HepG2 (cell line): ENCODE results near the gene U2AF1L4. TPM values are rescaled to one million over a fixed set of nuclear protein-coding genes. Genes with fewer than 3 reads are reported as not detected.

Experiments used
- ATF1 ChIP-seq: IDR thresholded peaks from 2 replicates; pipeline ENCODE4 v1.6.1; 2016; ENCODE audit warnings: mild to moderate bottlenecking, control low read depth
- BRD4 ChIP-seq: sonication (generic); formaldehyde crosslinking; IDR thresholded peaks from 2 replicates; pipeline ENCODE4 v1.4.0; 2020; ENCODE audit warnings: missing genetic modification reagents
- CCAR2 ChIP-seq: fragments of 200-400 bp; formaldehyde crosslinking; optimal IDR thresholded peaks from 2 replicates; pipeline ENCODE3; 2018; ENCODE audit warnings: low read depth, mild to moderate bottlenecking, low read length, moderate library complexity
- CERS6 ChIP-seq: sonication (generic); formaldehyde crosslinking; IDR thresholded peaks from 2 replicates; pipeline ENCODE4 v1.5.0; 2020; ENCODE audit warnings: missing genetic modification reagents
- FOSL1 ChIP-seq: sonication (generic); formaldehyde crosslinking; IDR thresholded peaks from 2 replicates; pipeline ENCODE4 v1.9.0; 2021; ENCODE audit warnings: missing genetic modification reagents, borderline replicate concordance
- GMEB2 ChIP-seq: IDR thresholded peaks from 2 replicates; pipeline ENCODE4 v1.6.1; 2016; ENCODE audit warnings: missing biosample characterization, missing genetic modification reagents, low read depth
- HMGA1 ChIP-seq: sonication (generic); formaldehyde crosslinking; conservative IDR thresholded peaks from 2 replicates; pipeline ENCODE4 v1.4.0; 2020; ENCODE audit warnings: missing genetic modification reagents
- HOXA9 ChIP-seq: sonication (generic); formaldehyde crosslinking; IDR thresholded peaks from 2 replicates; pipeline ENCODE4 v1.8.1; 2022; ENCODE audit warnings: missing genetic modification reagents, mild to moderate bottlenecking, moderate library complexity, borderline replicate concordance
- IRF2 ChIP-seq: IDR thresholded peaks from 2 replicates; pipeline ENCODE4 v1.6.1; 2018; ENCODE audit warnings: missing genetic modification reagents, missing compliant biosample characterization
- MTA3 ChIP-seq: sonication (generic); formaldehyde crosslinking; IDR thresholded peaks from 2 replicates; pipeline ENCODE4 v1.4.0; 2020; ENCODE audit warnings: missing genetic modification reagents
- NFE2L2 ChIP-seq: fragments of 150-350 bp; IDR thresholded peaks from 2 replicates; pipeline ENCODE4 v1.6.1; 2014; ENCODE audit warnings: low read length
- NFYC ChIP-seq: IDR thresholded peaks from 2 replicates; pipeline ENCODE4 v1.6.1; 2016; ENCODE audit warnings: missing genetic modification reagents, missing compliant biosample characterization
- PHF21A ChIP-seq: sonication (generic); formaldehyde crosslinking; IDR thresholded peaks from 2 replicates; pipeline ENCODE4 v1.5.0; 2020; ENCODE audit warnings: mild to moderate bottlenecking, missing genetic modification reagents
- POLR2AphosphoS2 ChIP-seq: IDR thresholded peaks from 2 replicates; pipeline ENCODE4 v1.6.1; 2011; ENCODE audit warnings: low read depth, low read length, improper control_type of control experiment
- SKI ChIP-seq: fragments of 450-650 bp; IDR thresholded peaks from one replicate; pipeline ENCODE4 v1.6.1; 2018; ENCODE audit warnings: mild to moderate bottlenecking; ENCODE audit not compliant: partially characterized antibody
- SYNCRIP ChIP-seq: fragments of 200-400 bp; formaldehyde crosslinking; IDR thresholded peaks from 2 replicates; pipeline ENCODE4 v1.6.1; 2018; ENCODE audit warnings: mild to moderate bottlenecking, low read depth, low read length; ENCODE audit not compliant: insufficient read depth
- ZBTB1 ChIP-seq: sonication (generic); formaldehyde crosslinking; IDR thresholded peaks from 2 replicates; pipeline ENCODE4 v1.4.0; 2020; ENCODE audit warnings: missing genetic modification reagents, borderline replicate concordance
- ZBTB49 ChIP-seq: sonication (generic); formaldehyde crosslinking; IDR thresholded peaks from 2 replicates; pipeline ENCODE4 v1.4.0; 2020; ENCODE audit warnings: missing genetic modification reagents, borderline replicate concordance
- ZIK1 ChIP-seq: sonication (generic); formaldehyde crosslinking; IDR thresholded peaks from 2 replicates; pipeline ENCODE4 v1.5.0; 2020; ENCODE audit warnings: mild to moderate bottlenecking, low read depth, missing genetic modification reagents, borderline replicate concordance
- ZNF292 ChIP-seq: sonication (generic); formaldehyde crosslinking; IDR thresholded peaks from 2 replicates; pipeline ENCODE4 v1.8.1; 2022; ENCODE audit warnings: mild to moderate bottlenecking, low read depth, missing genetic modification reagents, borderline replicate concordance
- ZNF513 ChIP-seq: sonication (generic); formaldehyde crosslinking; conservative IDR thresholded peaks from 2 replicates; pipeline ENCODE4 v1.5.0; 2020; ENCODE audit warnings: missing genetic modification reagents
- ZNF562 ChIP-seq: sonication (generic); formaldehyde crosslinking; IDR thresholded peaks from 2 replicates; pipeline ENCODE4 v1.8.0; 2022; ENCODE audit warnings: missing genetic modification reagents, borderline replicate concordance
- ZNF781 ChIP-seq: sonication (generic); formaldehyde crosslinking; IDR thresholded peaks from 2 replicates; pipeline ENCODE4 v1.5.1; 2020; ENCODE audit warnings: borderline replicate concordance, mild to moderate bottlenecking, missing genetic modification reagents; ENCODE audit errors: not compliant biosample characterization
- ZNF879 ChIP-seq: sonication (generic); formaldehyde crosslinking; IDR thresholded peaks from 2 replicates; pipeline ENCODE4 v1.8.1; 2023; ENCODE audit warnings: missing genetic modification reagents
- polyA plus RNA-seq, 8 experiments: library from polyadenylated mRNA; depleted of rRNA in 3 of 8; stranded (reverse) in 7 of 8; unstranded in 1 of 8; fragments of >200 nt; fragmentation: Illumina TruSeq in 4 of 8; extraction: Trizol in 4 of 8; gene quantifications; 2 replicates each; pipeline versions ENCODE4 v1.2.1 to v1.2.3, GENCODE V29; 2011 to 2016; ENCODE audit warnings: low read depth in 4 of 8, missing spikeins in 1 of 8, mixed read lengths in 1 of 8; ENCODE audit not compliant: insufficient read depth in 1 of 8
- total RNA-seq, 5 experiments: library from RNA; depleted of rRNA; stranded (reverse); fragments of >200 nt; fragmentation: Illumina TruSeq; extraction: Trizol; gene quantifications; 2 replicates each; pipeline ENCODE4 v1.2.3, GENCODE V29; 2016; ENCODE audit warnings: low read depth in 1 of 5

Gene U2AF1L4
- total and polyA plus RNA-seq, 2 of the 13 experiments (the other 11 are each of a cell fraction or from before 2014, with no cell fraction given): 7.9 to 15.4 TPM

GRCh38 chr19:35748106-35749020, 3.1 kb upstream of the U2AF1L4 start, which contains the start of gene LIN37 (continued):
- TF ChIP-seq POLR2AphosphoS2 (no peak), ZBTB1 (CRISPR knock-in tag) (no peak), ZNF879 (no peak), CCAR2 (no peak), NFYC (CRISPR knock-in tag) (peak; percentile 98), NFE2L2 (no peak), ZNF513 (CRISPR knock-in tag) (no peak), PHF21A (CRISPR knock-in tag) (no peak), SKI (peak; percentile 11), GMEB2 (CRISPR knock-in tag) (peak; percentile 54; the same call in 1 of the 2 replicates), ZNF292 (no peak), HMGA1 (CRISPR knock-in tag) (no peak), ATF1 (CRISPR knock-in tag) (peak; percentile 85), IRF2 (peak; percentile 96), ZIK1 (CRISPR knock-in tag) (no peak), CERS6 (no peak), FOSL1 (CRISPR knock-in tag) (no peak), BRD4 (no peak), HOXA9 (CRISPR knock-in tag) (no peak), ZNF562 (CRISPR knock-in tag) (no peak), MTA3 (CRISPR knock-in tag) (no peak), ZBTB49 (CRISPR knock-in tag) (no peak), ZNF781 (CRISPR knock-in tag) (no peak), SYNCRIP (no peak)
